ENCODE measurements around the gene ARHGDIB. TPM values are rescaled to one million over a fixed set of nuclear protein-coding genes. Genes with fewer than 3 reads are reported as not detected.
A peak's percentile ranks its signal among the peaks of the same experiment; 100 is the strongest.

ARHGDIB gene
- total RNA-seq, 1 donor, result 759 TPM

DNA sequence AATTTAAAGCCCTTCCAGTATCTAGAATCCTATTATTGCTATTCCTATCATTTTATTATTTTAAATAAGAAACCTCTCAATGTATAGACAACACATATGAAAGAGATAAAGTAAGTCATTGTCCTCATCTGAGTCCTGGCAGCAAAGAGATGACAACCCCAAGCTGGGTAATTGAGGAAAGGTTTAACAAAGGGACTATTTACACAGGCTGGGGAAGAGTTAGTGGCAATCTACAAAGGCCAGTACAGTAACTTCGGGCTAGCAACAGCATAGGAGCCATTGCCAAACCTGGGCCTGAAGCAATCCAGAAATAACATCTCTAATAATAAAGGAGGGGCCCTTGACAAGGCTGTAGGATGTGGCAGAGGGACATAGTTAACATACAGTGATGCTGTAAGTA is 22.6 kb upstream of the ARHGDIB start:
- DNase-seq (ENCODE audit: low read depth in 2 of 3, low spot score in 2 of 3), result no peak

DNA sequence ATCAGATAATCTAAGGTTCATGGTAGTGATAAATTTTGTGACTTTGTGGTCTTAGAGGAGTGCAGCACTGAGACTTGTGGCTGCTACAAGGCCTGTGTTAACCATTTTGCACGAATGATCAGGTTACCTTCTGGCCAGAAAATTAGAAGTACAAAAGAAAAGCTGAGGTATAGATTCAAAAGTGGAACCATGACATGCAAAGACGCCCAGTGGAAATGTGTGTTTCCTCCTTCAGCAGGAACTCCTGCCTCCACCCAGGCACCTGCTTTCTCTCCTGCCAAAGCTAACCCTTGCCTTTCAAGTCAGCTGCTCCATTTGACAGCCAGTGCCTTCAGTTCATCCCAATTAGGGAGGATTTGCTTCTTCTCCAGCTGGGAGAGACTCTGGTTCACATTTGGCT is 21.6 kb upstream of the ARHGDIB start:
- DNase-seq (ENCODE audit: low read depth in 2 of 3, low spot score in 2 of 3), result peak in 2 of 3 donors; percentile 20 to 53

DNA sequence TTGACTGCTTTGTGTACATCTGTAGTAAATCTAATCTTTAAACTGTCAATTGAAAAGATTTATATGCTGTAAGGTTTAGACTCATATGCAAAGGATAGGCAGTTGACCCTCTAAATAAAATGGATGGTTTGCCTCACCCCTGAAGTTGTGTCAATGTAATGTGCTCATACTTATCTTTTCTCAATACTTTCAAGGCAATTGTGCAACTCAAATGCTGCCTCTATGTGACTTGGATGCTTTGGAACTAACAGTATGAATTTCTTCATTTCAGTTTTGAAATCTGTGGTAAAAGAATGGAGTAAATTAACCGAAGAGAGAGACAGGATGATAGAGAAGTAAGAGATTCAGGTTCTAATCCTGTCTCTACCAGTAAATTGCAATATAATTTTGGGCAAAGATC is 21.2 kb upstream of the ARHGDIB start:
- no peak for DNase-seq (ENCODE audit: low read depth in 2 of 3, low spot score in 2 of 3)

DNA sequence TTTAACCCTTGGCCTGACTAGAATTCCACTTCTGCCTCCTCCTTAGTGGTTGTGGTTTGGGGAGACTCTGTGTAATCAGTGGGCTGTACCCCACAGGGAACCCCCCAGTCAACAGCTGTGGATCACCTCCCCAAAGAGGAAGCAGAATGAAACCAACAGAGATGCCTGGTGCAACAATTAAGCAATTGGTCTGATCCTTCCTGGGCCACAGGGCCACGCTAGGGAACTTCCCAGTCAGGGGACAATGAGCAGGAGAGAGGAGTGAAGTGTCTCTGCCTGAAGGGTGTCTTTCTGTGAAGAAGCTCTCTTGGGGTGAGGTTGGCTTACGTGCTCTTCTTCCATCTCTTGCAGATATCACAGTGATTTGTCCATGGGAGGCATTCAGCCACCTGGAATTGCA is 19.6 kb upstream of the ARHGDIB start:
- peak in 2 of 3 donors; percentile 40 to 42 for DNase-seq (ENCODE audit: low read depth in 2 of 3, low spot score in 2 of 3)

DNA sequence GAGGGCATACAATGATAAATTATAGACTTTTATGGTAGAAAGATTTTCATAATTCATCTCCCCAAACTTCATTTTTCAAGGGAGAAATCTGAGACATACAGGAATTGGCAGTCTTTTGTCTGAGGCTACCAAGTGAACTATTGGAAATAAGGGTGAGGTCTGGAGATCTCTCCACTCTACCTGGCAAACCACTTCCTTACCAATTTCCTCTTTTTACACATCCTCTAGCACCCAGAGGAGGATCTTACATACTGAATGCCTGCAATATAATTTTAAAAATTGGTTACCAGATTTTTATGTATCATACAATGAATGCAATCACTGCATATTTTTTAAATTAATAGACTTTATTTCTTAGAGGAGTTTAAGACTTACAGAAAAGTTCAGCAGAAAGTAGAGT is 18.1 kb upstream of the ARHGDIB start:
- DNase-seq (ENCODE audit: low read depth in 2 of 3, low spot score in 2 of 3), result no peak

DNA sequence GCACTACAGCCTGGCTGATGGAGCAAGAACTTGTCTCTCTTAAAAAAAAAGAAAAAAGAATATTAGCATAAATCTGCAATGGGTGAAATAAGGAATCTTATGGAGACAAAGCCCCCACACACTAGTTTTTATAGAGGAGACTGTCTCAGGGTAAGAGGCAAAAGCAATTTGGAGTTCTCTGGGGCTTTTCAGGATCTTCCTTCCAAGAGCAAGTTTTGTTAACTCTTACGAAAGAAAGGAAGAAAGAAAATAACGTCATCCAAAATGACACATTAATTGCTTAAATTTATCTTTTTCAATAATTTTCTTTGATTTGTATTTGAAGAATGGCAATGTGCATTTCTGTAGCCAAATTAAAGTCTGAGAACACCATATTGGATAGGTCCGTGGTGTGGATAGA is 15.3 kb upstream of the ARHGDIB start:
- DNase-seq (ENCODE audit: low read depth in 2 of 3, low spot score in 2 of 3), result no peak

DNA sequence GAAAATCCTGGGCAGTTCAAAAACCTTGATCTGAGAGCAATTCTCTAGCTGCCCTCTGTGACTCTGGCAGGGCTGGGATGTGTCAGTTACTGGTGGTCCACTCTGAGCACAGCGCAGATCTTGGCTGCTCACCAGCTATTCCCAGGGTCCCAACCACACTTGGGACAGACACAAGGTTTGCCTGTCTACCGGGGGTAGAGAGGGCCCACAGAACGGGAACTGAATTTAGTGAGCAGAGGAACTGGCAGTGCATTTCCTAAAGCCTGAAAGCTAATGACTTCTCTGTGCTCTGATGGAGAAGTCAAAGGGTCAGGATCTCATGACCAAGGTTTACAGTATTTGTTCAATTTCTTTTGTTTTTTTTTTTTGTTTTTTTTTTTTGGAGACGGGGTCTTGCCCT is 14.1 kb upstream of the ARHGDIB start:
- DNase-seq (ENCODE audit: low read depth in 2 of 3, low spot score in 2 of 3), result no peak

DNA sequence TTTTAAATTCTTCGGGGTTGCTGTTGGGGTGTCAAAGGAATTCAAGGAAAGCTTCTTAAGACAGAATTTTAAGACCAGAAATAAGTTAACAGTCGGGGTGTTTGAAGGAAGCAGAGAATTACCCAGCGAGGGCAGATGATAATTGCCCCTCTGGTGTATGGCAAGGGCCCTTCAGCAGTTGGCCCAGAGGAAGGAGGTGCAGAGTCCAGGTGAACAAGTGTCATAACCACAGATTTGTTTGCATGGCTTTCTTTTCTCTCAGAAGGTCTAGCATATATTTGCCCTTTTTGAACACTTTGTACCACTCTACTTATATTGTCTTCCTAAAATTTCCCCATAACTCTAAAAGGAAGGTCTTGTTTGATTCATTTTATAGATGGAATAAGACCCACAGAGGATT is 13.2 kb upstream of the ARHGDIB start:
- no peak for DNase-seq (ENCODE audit: low read depth in 2 of 3, low spot score in 2 of 3)

DNA sequence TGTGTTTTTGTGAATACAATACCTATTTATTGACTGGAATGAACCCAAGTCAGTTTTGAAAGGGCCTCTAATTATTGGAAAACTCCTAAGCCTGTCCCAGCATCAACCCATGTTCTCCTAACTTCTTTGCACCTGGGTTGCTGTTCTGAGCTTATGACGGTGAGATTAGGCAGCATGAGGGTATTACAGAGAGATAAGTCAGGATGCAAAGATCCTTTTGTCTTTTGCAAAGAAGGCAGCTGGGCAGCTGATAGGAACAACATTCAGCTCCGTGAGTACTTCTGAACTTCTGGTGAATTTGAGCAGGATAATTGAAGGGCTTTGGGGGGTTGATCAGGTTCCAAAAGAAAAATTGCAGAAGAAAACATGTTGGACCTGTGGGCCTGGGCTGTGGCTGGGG is 11.4 kb upstream of the ARHGDIB start, which contains the start of gene PDE6H:
TSS of gene PDE6H (plus strand) at position 227 of the 400 bp plus-strand sequence. CDS start 4,971 bp downstream, outside the sequence.
- DNase-seq (ENCODE audit: low read depth in 2 of 3, low spot score in 2 of 3), result no peak

DNA sequence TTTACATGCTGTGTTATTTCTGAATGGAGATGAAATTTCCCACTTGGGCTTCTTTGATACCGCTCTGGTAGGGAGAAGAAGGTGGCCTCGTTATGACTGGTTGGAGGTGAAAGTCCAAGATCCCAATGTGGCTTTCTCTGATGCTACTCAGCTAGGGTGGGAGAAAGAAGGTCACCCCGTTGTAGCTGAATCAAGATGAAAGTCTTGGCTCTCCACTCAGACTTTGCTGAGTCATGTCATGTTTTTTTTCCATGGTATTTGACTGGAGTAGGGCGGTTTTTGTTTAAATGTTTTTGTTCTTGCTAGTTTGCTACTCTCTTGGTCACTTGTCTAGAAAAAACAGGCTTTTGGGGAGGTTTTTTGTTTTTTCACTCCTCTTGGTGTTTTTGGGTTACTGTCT is 9.1 kb upstream of the ARHGDIB start:
- DNase-seq (ENCODE audit: low read depth in 2 of 3, low spot score in 2 of 3), result no peak

DNA sequence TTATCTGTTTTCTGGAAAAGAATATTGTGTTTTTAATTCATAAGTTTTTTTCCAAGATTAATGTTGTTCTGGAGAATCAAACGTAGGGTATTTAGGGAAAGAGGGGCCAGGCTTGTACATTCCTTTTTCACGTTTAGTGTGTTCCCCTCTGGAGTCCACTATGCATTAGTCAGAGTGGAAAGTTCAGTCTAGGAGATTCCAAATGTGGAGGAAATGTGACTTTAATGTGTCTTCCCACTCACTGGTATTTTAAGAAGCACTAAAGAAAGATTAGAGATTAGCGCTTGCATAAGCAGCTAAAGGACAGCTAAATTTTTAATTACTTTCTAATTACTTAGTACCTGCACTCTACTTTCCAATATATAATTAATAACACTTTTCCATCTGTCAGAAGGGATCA is 7.1 kb upstream of the ARHGDIB start:
- no peak for DNase-seq (ENCODE audit: low read depth in 2 of 3, low spot score in 2 of 3)

DNA sequence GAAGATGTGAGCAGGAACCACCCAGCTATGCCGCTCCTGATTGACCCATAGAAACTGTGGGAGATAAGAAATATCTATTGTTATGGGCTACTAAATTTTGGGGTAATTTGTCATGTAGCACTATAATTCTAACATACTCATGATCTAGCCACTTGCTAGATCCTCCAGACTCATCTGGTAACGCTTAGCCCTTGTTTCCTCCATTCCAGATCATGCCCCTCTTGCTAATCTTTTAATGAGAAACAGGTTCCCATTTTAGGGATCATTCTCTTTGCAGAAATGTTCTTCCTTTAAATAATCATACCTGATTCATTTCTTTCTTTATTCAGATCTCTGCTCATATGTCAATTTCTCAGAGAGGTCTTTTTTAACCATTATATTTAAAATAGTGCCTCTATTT is 3.8 kb upstream of the ARHGDIB start:
- DNase-seq (ENCODE audit: low read depth in 2 of 3, low spot score in 2 of 3), result no peak

DNA sequence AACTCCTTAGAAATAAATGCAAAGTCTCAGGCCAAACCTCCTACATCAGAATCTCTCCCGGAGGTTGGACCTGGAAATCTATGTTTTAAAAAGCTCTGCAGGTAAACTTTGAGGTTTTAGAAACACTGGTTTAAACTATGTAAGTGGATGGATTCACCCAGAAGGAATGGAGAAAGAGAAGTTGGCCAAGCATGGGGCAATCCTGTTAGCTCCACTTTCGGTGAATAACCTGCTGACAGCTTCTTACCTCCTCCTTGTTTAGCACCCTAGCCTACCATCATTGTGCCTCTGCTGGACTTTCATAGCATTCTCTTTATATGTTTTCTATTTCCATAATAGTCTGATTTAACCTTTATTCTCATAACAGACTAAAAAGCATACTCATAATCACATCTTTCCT is 3.0 kb upstream of the ARHGDIB start:
- DNase-seq (ENCODE audit: low read depth in 2 of 3, low spot score in 2 of 3), result no peak

DNA sequence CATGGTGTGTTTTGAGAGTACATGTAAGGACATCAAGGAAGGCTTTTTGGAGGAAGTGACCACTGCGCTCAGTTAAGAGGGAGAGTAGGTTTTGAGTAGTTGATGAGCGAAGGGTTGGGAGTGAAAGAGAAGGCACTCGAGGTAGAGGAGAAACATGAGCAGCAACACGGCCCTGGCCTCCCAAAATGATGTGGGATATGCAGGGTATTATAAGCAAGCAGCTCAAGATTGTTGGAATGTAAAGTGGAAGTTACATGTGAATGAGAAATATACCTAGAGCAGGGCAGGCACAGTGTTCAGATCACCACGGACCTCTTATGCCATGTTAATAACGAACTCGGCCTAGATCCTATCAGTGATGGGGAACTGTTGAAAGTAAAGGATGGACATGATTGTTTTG is 2.1 kb upstream of the ARHGDIB start:
- DNase-seq (ENCODE audit: low read depth in 2 of 3, low spot score in 2 of 3), result no peak

DNA sequence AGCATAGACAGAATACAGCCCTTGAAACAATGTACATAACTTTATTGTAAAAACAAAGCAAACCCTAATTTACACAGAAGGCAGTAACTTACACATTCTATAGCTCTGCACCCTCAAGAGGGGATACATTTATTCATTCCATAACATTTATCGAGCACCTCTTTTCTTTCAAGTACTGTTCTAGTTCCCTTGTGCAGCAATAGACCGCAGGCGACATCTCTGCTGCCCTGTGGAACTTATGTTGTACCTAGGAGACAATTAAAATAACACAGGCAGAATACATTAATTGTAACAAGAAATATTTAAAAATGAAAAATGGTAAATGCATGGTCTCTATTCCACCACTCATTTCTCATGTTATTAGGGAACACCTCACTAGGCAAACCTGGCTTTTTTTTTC is 1.4 kb upstream of the ARHGDIB start:
- no peak for DNase-seq (ENCODE audit: low read depth in 2 of 3, low spot score in 2 of 3)

DNA sequence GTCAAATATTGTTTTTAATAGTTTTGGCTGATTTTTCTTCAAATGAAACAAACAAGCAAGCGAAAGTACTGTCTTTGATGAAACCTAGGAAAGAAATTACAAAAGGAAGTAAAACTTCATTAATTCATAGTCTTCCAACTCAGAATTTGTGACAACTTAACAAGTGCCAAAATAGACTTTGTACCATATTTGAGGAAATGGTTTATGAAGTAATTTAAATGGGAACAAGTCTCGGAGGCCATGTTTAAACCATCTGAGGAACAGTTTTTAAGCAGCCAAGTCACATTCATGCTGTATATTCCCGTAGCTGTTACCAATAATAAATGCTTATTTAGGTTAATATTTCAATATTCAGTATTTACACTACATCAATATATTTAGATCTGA is 745 bp upstream of the ARHGDIB start:
- DNase-seq (ENCODE audit: low read depth in 2 of 3, low spot score in 2 of 3), result no peak

DNA sequence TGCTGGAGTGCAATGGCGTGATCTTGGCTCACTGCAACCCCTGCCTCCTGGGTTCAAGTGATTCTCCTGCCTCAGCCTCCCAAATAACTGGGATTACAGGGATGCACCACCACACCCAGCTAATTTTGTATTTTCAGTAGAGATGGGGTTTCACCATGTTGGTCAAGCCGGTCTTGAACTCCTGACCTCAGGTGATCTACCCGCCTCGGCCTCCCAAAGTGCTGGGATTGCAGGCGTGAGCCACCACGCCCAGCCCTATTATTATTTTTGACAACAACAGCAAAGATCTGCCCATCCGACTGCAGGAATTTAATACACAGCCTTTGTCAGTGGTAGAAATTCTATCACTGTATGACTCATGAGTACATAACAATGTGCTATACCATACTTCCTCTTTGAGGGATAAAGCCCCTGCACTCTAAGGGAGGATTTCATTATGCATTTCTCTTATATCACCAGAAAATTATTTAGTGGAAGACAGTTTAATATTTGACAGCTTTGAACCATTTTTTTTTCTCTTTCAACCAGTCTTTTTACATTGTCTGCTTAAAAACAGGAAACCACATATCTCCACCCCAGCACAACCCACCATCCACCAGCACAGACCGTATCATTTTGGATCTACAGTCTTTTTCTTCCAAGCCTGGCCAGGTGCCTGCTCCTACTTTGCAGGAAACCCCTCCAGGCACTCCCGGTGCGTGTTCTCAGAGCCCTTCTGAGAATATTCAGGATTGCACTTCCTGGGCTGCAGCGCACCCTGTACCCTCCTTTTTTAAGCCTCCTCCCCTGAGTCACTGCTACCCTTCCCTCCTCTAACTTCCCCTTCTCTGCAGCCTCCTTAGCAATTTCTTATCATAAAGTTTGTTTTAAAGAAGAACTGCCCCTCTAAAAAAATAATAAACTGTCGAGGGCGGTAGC is 594 bp downstream of the ARHGDIB start:
- DNase-seq (ENCODE audit: low read depth in 2 of 3, low spot score in 2 of 3), result peak; percentile 44 to 83 (median 79)

DNA sequence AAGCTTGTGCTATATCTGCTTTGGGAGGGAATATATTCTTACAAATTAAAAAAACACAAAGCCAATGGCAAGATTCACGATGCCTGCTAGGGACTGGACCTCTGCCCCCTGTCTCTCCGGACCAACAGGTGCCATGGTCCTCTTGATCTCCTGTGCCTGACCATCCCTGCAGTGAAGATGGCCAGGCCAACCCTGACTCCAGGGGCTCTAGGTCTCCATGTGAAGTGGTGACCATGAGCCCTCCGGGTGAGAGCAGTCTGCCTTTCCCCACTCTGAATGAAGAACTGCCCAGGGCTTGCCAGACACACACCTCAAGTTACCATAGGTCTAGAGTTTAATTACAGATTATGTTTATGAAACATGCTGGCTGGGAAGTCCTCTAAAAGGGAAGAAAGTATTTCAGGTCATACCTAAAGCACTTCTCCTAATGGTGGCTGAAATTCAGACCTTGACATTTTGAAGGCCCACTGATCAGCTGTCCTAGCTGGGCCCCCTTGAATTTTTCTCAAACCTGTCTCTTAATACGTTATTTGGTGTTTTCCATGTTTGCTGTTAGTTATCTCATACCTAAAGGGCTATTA is 1.4 kb downstream of the ARHGDIB start:
- no peak for DNase-seq (ENCODE audit: low read depth in 2 of 3, low spot score in 2 of 3)

DNA sequence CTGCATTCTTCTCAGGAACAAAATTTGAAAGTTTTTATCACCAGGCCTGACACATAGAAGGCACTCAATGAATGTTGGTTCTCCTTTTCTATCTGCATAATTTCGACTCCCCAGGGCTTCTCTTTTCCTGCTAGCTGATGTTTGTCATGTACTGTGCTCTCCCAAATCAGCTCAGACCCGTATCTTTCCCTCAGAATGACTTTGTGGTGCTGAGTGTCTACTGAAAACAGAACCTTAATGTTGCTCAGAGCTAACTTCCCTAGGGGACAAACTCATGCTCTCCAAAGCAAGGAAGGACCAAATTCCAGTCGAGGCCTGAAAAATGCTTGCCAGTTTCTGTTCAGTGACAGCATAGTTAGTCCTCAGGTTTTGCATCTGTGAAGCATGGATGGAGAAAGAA is 1.9 kb downstream of the ARHGDIB start:
- no peak for DNase-seq (ENCODE audit: low read depth in 2 of 3, low spot score in 2 of 3)

DNA sequence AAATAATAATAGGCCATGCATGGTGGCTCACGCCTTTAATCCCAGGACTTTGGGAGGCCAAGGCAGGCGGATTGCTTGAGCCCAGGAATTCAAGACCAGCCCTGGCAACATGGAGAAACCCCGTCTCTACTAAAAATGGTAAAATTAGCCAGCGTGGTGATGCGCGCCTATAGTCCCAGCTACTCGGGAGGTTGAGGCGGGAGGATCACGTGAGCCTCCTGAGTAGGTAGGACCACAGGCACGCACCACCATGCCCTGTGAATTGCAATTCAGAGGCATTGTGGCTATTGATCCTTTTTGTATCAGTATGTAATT is 2.3 kb downstream of the ARHGDIB start:
- DNase-seq (ENCODE audit: low read depth in 2 of 3, low spot score in 2 of 3), result no peak

DNA sequence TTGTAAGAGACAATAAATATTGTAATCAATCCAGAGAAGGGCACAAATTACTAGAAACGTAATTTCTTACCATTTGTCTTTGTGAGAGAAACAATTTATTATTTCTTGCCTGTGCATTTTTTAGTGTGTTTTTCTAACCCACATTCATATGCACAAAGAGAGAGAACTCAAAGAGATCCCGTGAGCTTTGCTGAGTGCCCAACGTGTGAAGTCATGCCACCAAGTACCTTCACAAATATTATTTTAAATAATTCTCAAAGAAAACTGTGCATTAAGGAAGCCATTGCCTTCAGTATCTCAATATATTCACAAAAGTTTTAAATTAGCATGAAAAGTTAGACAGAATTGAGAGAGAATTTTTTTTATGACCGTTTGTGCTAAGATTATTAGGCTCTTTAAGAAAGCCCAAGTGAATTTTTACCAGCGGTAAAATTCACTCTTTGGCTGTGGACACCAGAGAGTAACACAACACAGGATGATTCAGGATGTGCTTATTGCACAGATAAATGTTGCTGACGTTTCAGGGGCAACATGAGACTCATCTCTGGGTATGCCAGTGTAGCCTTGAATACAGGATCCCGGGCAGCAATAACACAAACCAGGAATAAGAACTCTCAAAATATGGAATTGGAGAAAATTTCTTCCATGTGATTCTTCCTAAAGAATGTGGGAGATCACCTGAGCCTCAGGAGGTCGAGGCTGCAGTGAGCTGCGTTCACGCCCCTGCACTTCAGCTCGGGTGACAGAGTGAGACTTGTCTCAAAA is 2.9 kb downstream of the ARHGDIB start:
- no peak for DNase-seq (ENCODE audit: low read depth in 2 of 3, low spot score in 2 of 3)
